CD14-positive monocyte (primary cell): ENCODE measurements around the gene SYTL4. TPM values are rescaled to one million over a fixed set of nuclear protein-coding genes. Genes with fewer than 3 reads are reported as not detected.

Experiments used
- DNase-seq, 3 donors: peaks; one replicate each; pipeline ENCODE4 v3.0.0-alpha.2; 2011 to 2022
- H2AFZ ChIP-seq: 2 replicates; pipeline ENCODE4 v1.6.0; 2012; ENCODE audit warnings: mild to moderate bottlenecking, low read depth, low read length, inconsistent platforms; ENCODE audit not compliant: insufficient read depth, poor library complexity, severe bottlenecking
- H3K27ac ChIP-seq, 2 donors: 1 replicate in 1 of 2; 2 replicates in 1 of 2; pipeline ENCODE4 v1.5.1; 2012 to 2013; ENCODE audit warnings: low read length in 2 of 2, control low read depth in 1 of 2, inconsistent platforms in 1 of 2, low read depth in 1 of 2, mild to moderate bottlenecking in 1 of 2
- H3K27me3 ChIP-seq, 2 donors: one replicate each; pipeline versions ENCODE4 v1.6.0 to v1.6.1; 2011 to 2013; ENCODE audit warnings: low read length in 2 of 2; ENCODE audit not compliant: control insufficient read depth in 2 of 2, insufficient read depth in 2 of 2
- H3K36me3 ChIP-seq, 2 donors: replicated peaks in 1 of 2; 1 replicate in 1 of 2; 2 replicates in 1 of 2; pipeline versions ENCODE4 v1.5.1 to v1.6.1; 2012 to 2013; ENCODE audit warnings: low read length in 2 of 2, control low read depth in 1 of 2, inconsistent platforms in 1 of 2, mild to moderate bottlenecking in 1 of 2; ENCODE audit not compliant: insufficient read depth in 2 of 2, control insufficient read depth in 1 of 2
- H3K4me1 ChIP-seq, 2 donors: 1 replicate in 1 of 2; 2 replicates in 1 of 2; pipeline versions ENCODE4 v1.5.1 to v1.6.1; 2012 to 2013; ENCODE audit warnings: low read length in 2 of 2, control low read depth in 1 of 2, inconsistent platforms in 1 of 2, mild to moderate bottlenecking in 1 of 2, moderate library complexity in 1 of 2; ENCODE audit not compliant: insufficient read depth in 2 of 2, control insufficient read depth in 1 of 2
- H3K4me2 ChIP-seq: replicated peaks from 2 replicates; pipeline ENCODE3; 2012; ENCODE audit warnings: low read length, moderate library complexity, mild to moderate bottlenecking; ENCODE audit not compliant: poor library complexity, severe bottlenecking; ENCODE audit errors: extremely low read depth
- H3K4me3 ChIP-seq, 3 experiments: fragments of 200-600 bp in 1 of 3; sonication (generic) in 1 of 3; replicated peaks in 1 of 3; 1 replicate in 2 of 3; 2 replicates in 1 of 3; pipeline ENCODE4 v1.5.1; 2011 to 2013; ENCODE audit warnings: low read length in 3 of 3, mild to moderate bottlenecking in 3 of 3, control low read depth in 2 of 3, low read depth in 2 of 3, inconsistent platforms in 1 of 3, moderate library complexity in 1 of 3
- H3K79me2 ChIP-seq: 2 replicates; pipeline ENCODE4 v1.6.0; 2012; ENCODE audit warnings: mild to moderate bottlenecking, control low read depth, inconsistent platforms, low read length, moderate library complexity; ENCODE audit not compliant: insufficient read depth
- H3K9ac ChIP-seq: 2 replicates; pipeline ENCODE4 v1.6.0; 2017; ENCODE audit warnings: low read length, mild to moderate bottlenecking; ENCODE audit not compliant: insufficient read depth, poor library complexity, severe bottlenecking
- H3K9me3 ChIP-seq, 2 donors: replicated peaks in 1 of 2; 1 replicate in 1 of 2; 2 replicates in 1 of 2; pipeline versions ENCODE4 v1.5.1 to v1.6.1; 2012 to 2013; ENCODE audit warnings: low read length in 2 of 2, control low read depth in 1 of 2; ENCODE audit not compliant: control insufficient read depth in 1 of 2, insufficient read depth in 1 of 2
- H4K20me1 ChIP-seq: 2 replicates; pipeline ENCODE4 v1.6.0; 2012; ENCODE audit warnings: mild to moderate bottlenecking, low read length, control low read depth, moderate library complexity; ENCODE audit not compliant: insufficient read depth
- H3K27ac Mint-ChIP-seq, 7 donors: one replicate each; pipeline ENCODE4 v1.8.0; 2020; ENCODE audit warnings: mild to moderate bottlenecking in 7 of 7, mixed read lengths in 7 of 7, moderate library complexity in 6 of 7, inconsistent platforms in 2 of 7
- H3K27me3 Mint-ChIP-seq, 3 donors: one replicate each; pipeline ENCODE4 v1.8.0; 2021 to 2022; ENCODE audit warnings: low read depth in 3 of 3, mild to moderate bottlenecking in 3 of 3, mixed read lengths in 3 of 3, moderate library complexity in 3 of 3, inconsistent platforms in 1 of 3
- H3K36me3 Mint-ChIP-seq, 2 donors: one replicate each; pipeline ENCODE4 v1.8.0; 2020; ENCODE audit warnings: mixed read lengths in 2 of 2, inconsistent platforms in 1 of 2, mild to moderate bottlenecking in 1 of 2
- H3K4me1 Mint-ChIP-seq: one replicate; pipeline ENCODE4 v1.8.0; 2020; ENCODE audit warnings: mild to moderate bottlenecking, mixed read lengths
- H3K4me3 Mint-ChIP-seq, 2 donors: one replicate each; pipeline ENCODE4 v1.8.0; 2020; ENCODE audit warnings: mild to moderate bottlenecking in 2 of 2, mixed read lengths in 2 of 2, moderate library complexity in 1 of 2
- H3K9me3 Mint-ChIP-seq, 7 donors: one replicate each; pipeline ENCODE4 v1.8.0; 2020 to 2022; ENCODE audit warnings: mixed read lengths in 7 of 7, mild to moderate bottlenecking in 6 of 7, moderate library complexity in 6 of 7, inconsistent platforms in 2 of 7
- WGBS: methylation state at CpG from one replicate; pipeline ENCODE4 v1.1.5; 2013; ENCODE audit warnings: missing lambda C conversion rate; ENCODE audit not compliant: insufficient coverage; 5-methylcytosine and 5-hydroxymethylcytosine counted together
- intact Hi-C, 2 donors: fragments of 100-400 bp; cut with micrococcal nuclease; formaldehyde crosslinking; loops; one replicate each; pipeline versions ENCODE4 v1.15.0 to v1.15.1; 2023
- polyA plus RNA-seq, 3 donors: library from polyadenylated mRNA; depleted of rRNA in 1 of 3; unstranded in 2 of 3; stranded (reverse) in 1 of 3; fragments of 300-500 nt in 2 of 3; fragments of >200 nt in 1 of 3; fragmentation: Illumina TruSeq in 2 of 3; gene quantifications; 1 replicate in 2 of 3; 2 replicates in 1 of 3; pipeline ENCODE4 v1.2.3, GENCODE V29; 2012 to 2021
- TF ChIP-seq, protein P1 (sequence below): fragments of 200-600 bp; IDR thresholded peaks from one replicate; pipeline ENCODE4 v1.8.0; 2022; ENCODE audit warnings: antibody characterized with exemption, mild to moderate bottlenecking

Gene SYTL4
- polyA plus RNA-seq, 3 donors = 0.17 TPM; not detected in 2

- DNase-seq = no peak
- Mint-ChIP-seq H3K9me3 (no peaks in the 10 kb centered on the region), H3K4me3 (no peak overlapping the region), H3K27ac (no peak overlapping the region), H3K27me3 (peaks cover 1 to 15% (median 12%) of the 10 kb centered on the region in 3 donors), H3K36me3 (no peaks in the 10 kb centered on the region), H3K4me1 (peaks cover 1% of the 10 kb centered on the region)
- Histone ChIP-seq H3K36me3 (no peaks in the 10 kb centered on the region), H3K4me1 (no peaks in the 10 kb centered on the region), H3K4me2 (no peak overlapping the region), H2AFZ (no peak overlapping the region), H3K27ac (no peak overlapping the region), H4K20me1 (no peaks in the 10 kb centered on the region), H3K9me3 (no peaks in the 10 kb centered on the region), H3K79me2 (no peaks in the 10 kb centered on the region), H3K27me3 (peaks cover 3% of the 10 kb centered on the region in 2 donors), H3K4me3 (no peak overlapping the region), H3K9ac (no peak overlapping the region)
- no CpG with 5 or more reads among the region's 3 CpGs for WGBS
- TF ChIP-seq, protein P1, sequence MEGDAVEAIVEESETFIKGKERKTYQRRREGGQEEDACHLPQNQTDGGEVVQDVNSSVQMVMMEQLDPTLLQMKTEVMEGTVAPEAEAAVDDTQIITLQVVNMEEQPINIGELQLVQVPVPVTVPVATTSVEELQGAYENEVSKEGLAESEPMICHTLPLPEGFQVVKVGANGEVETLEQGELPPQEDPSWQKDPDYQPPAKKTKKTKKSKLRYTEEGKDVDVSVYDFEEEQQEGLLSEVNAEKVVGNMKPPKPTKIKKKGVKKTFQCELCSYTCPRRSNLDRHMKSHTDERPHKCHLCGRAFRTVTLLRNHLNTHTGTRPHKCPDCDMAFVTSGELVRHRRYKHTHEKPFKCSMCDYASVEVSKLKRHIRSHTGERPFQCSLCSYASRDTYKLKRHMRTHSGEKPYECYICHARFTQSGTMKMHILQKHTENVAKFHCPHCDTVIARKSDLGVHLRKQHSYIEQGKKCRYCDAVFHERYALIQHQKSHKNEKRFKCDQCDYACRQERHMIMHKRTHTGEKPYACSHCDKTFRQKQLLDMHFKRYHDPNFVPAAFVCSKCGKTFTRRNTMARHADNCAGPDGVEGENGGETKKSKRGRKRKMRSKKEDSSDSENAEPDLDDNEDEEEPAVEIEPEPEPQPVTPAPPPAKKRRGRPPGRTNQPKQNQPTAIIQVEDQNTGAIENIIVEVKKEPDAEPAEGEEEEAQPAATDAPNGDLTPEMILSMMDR = no peak
- intact Hi-C loops = no loop called here
These were observed 50.3 kb downstream of the SYTL4 start for GRCh38 chrX:100681599-100681998.

GRCh38 chrX:100680756-100681155 is 51.2 kb downstream of the SYTL4 start:
- Histone ChIP-seq H3K9me3 (no peaks in the 10 kb centered on the region), H3K9ac (no peak overlapping the region), H2AFZ (no peak overlapping the region), H4K20me1 (no peaks in the 10 kb centered on the region), H3K4me2 (no peak overlapping the region), H3K27me3 (peaks cover 3% of the 10 kb centered on the region in 2 donors), H3K4me3 (no peak overlapping the region), H3K36me3 (no peaks in the 10 kb centered on the region), H3K4me1 (no peaks in the 10 kb centered on the region), H3K79me2 (no peaks in the 10 kb centered on the region), H3K27ac (no peak overlapping the region)
- no peak for DNase-seq
- 67% methylated on average over 1 of the region's 2 CpGs for WGBS
- Mint-ChIP-seq H3K4me1 (peaks cover 1% of the 10 kb centered on the region), H3K9me3 (peaks cover 0 to 2% (median 0%) of the 10 kb centered on the region in 7 donors), H3K27me3 (peaks cover 4 to 16% (median 15%) of the 10 kb centered on the region in 3 donors), H3K4me3 (no peak overlapping the region), H3K36me3 (no peaks in the 10 kb centered on the region), H3K27ac (no peak overlapping the region)
- intact Hi-C loops = no loop called here
- TF ChIP-seq, protein P1 = no peak
